B cell (primary cell): ENCODE data around the gene EGFL8. TPM values are rescaled to one million over a fixed set of nuclear protein-coding genes. Genes with fewer than 3 reads are reported as not detected.

Source experiments
- ATAC-seq: fragments of 200-7000 bp; cut with Tn5 transposase; one replicate; pipeline ENCODE4 v1.10.0; 2021; ENCODE audit warnings: low read depth, mild to moderate bottlenecking, moderate number of reproducible peaks, moderate library complexity
- CTCF ChIA-PET: fragments of 350-600 bp; sonication (Branson Sonifier 250); formaldehyde crosslinking; loops from one replicate; lab custom pipeline; 2021; ENCODE audit warnings: antibody characterized with exemption, inconsistent platforms; lab: Charles Lee
- POLR2A ChIA-PET: fragments of 350-600 bp; sonication (Branson Sonifier 250); formaldehyde crosslinking; loops from one replicate; lab custom pipeline; 2021; ENCODE audit warnings: antibody characterized with exemption; lab: Charles Lee
- DNase-seq: peaks from one replicate; pipeline ENCODE4 v3.0.0; 2013
- H2AFZ ChIP-seq: 2 replicates; pipeline ENCODE4 v1.6.1; 2012; ENCODE audit warnings: mild to moderate bottlenecking, low read depth, low read length; ENCODE audit not compliant: insufficient read depth, poor library complexity, severe bottlenecking
- H3K27ac ChIP-seq, 2 donors: 1 replicate in 1 of 2; 2 replicates in 1 of 2; pipeline ENCODE4 v1.5.1; 2012 to 2013; ENCODE audit warnings: low read length in 2 of 2, mild to moderate bottlenecking in 2 of 2, moderate library complexity in 1 of 2
- H3K27me3 ChIP-seq, 4 experiments: fragments of 200-600 bp in 1 of 4; sonication (generic) in 1 of 4; replicated peaks in 1 of 4; 1 replicate in 2 of 4; 2 replicates in 2 of 4; pipeline versions ENCODE4 v1.6.1 to v1.7.0; 2013 to 2016; ENCODE audit warnings: low read length in 3 of 4, mild to moderate bottlenecking in 2 of 4, mixed read lengths in 1 of 4, moderate library complexity in 1 of 4; ENCODE audit not compliant: insufficient read depth in 4 of 4, control insufficient read depth in 3 of 4; ENCODE audit errors: control extremely low read depth in 1 of 4
- H3K36me3 ChIP-seq, 2 experiments: replicated peaks in 1 of 2; 1 replicate in 1 of 2; 2 replicates in 1 of 2; pipeline versions ENCODE4 v1.6.1 to v1.7.1; 2013; ENCODE audit warnings: low read length in 1 of 2; ENCODE audit not compliant: insufficient read depth in 2 of 2, control insufficient read depth in 1 of 2; ENCODE audit errors: control extremely low read depth in 1 of 2, extremely low read depth in 1 of 2
- H3K4me1 ChIP-seq, 2 donors: fragments of 200-600 bp in 1 of 2; sonication (generic) in 1 of 2; 1 replicate in 1 of 2; 2 replicates in 1 of 2; pipeline versions ENCODE4 v1.5.1 to v1.6.1; 2013 to 2017; ENCODE audit warnings: low read length in 2 of 2; ENCODE audit not compliant: control insufficient read depth in 2 of 2, insufficient read depth in 2 of 2
- H3K4me2 ChIP-seq: replicated peaks from 2 replicates; pipeline ENCODE3; 2012; ENCODE audit warnings: mild to moderate bottlenecking, low read depth, low read length; ENCODE audit not compliant: poor library complexity, severe bottlenecking
- H3K4me3 ChIP-seq, 5 experiments: fragments of 200-600 bp in 1 of 5; sonication (generic) in 1 of 5; 1 replicate in 3 of 5; 2 replicates in 2 of 5; pipeline versions ENCODE4 v1.5.1 to v1.7.0; 2011 to 2016; ENCODE audit warnings: low read length in 4 of 5, mild to moderate bottlenecking in 4 of 5, low read depth in 2 of 5, control low read depth in 1 of 5, moderate library complexity in 1 of 5; ENCODE audit not compliant: insufficient read depth in 1 of 5; ENCODE audit errors: control extremely low read depth in 1 of 5, extremely low read depth in 1 of 5
- H3K79me2 ChIP-seq: fragments of 200-600 bp; sonication (generic); one replicate; pipeline ENCODE4 v1.6.0; 2016; ENCODE audit warnings: low read length; ENCODE audit not compliant: control insufficient read depth, insufficient read depth
- H3K9ac ChIP-seq: fragments of 200-600 bp; sonication (generic); 2 replicates; pipeline ENCODE4 v1.6.1; 2017; ENCODE audit warnings: mild to moderate bottlenecking, low read length, moderate library complexity
- H3K9me3 ChIP-seq, 3 donors: one replicate each; pipeline versions ENCODE4 v1.6.1 to v1.7.1; 2013; ENCODE audit warnings: low read length in 2 of 3; ENCODE audit not compliant: control insufficient read depth in 2 of 3, insufficient read depth in 1 of 3; ENCODE audit errors: control extremely low read depth in 1 of 3
- H4K20me1 ChIP-seq: 2 replicates; pipeline ENCODE4 v1.6.0; 2012; ENCODE audit warnings: mild to moderate bottlenecking, low read length; ENCODE audit not compliant: insufficient read depth, control insufficient read depth, poor library complexity, severe bottlenecking
- H3K27ac Mint-ChIP-seq: one replicate; pipeline ENCODE4 v1.8.0; 2021; ENCODE audit warnings: mixed read lengths
- H3K27me3 Mint-ChIP-seq: one replicate; pipeline ENCODE4 v1.8.0; 2021; ENCODE audit warnings: mixed read lengths
- H3K4me1 Mint-ChIP-seq: one replicate; pipeline ENCODE4 v1.8.0; 2021; ENCODE audit warnings: mixed read lengths
- H3K4me3 Mint-ChIP-seq: one replicate; pipeline ENCODE4 v1.8.0; 2021; ENCODE audit warnings: mixed read lengths
- H3K9me3 Mint-ChIP-seq: one replicate; pipeline ENCODE4 v1.8.0; 2022; ENCODE audit warnings: mixed read lengths; ENCODE audit not compliant: insufficient read depth
- CTCF ChIP-seq: fragments of 200-600 bp; IDR thresholded peaks from one replicate; pipeline ENCODE4 v1.8.0; 2022; ENCODE audit warnings: antibody characterized with exemption, mild to moderate bottlenecking
- EZH2 ChIP-seq: IDR thresholded peaks from 2 replicates; pipeline ENCODE4 v1.6.1; 2012; ENCODE audit warnings: borderline replicate concordance, low read depth, mild to moderate bottlenecking, moderate library complexity, low read length; ENCODE audit not compliant: insufficient read depth, poor library complexity, severe bottlenecking
- WGBS: methylation state at CpG from one replicate; pipeline ENCODE4 v1.1.5; 2013; ENCODE audit warnings: missing lambda C conversion rate; ENCODE audit not compliant: insufficient coverage; 5-methylcytosine and 5-hydroxymethylcytosine counted together
- intact Hi-C: fragments of 100-400 bp; cut with micrococcal nuclease; formaldehyde crosslinking; loops from one replicate; pipeline ENCODE4 v1.10.0; 2022
- polyA plus RNA-seq: library from polyadenylated mRNA; depleted of rRNA; stranded (reverse); fragments of >200 nt; gene quantifications from 2 replicates; pipeline ENCODE4 v1.2.3, GENCODE V29; 2012
- total RNA-seq, 2 donors: library from RNA; stranded (reverse); fragments of 120-200 nt in 1 of 2; gene quantifications; 1 replicate in 1 of 2; 2 replicates in 1 of 2; pipeline versions ENCODE4 v1.2.3 to v1.2.4, GENCODE V29; 2013 to 2022

Gene EGFL8
- total and polyA plus RNA-seq, 2 donors (not counting 1 experiment from before 2014, with no cell fraction given), result 0.91 to 3.9 TPM

GRCh38 chr6:32170294-32170693, 5.9 kb downstream of the EGFL8 start:
- intact Hi-C loops, result no loop called here

GRCh38 chr6:32171234-32171633, 6.8 kb downstream of the EGFL8 start:
- H3K4me2 ChIP-seq, result no peak overlapping the region
- no peaks in the 10 kb centered on the region for H3K9me3 ChIP-seq
- H3K36me3 ChIP-seq, result peaks cover 7 to 23% of the 10 kb centered on the region in 2 experiments
- H4K20me1 ChIP-seq, result no peaks in the 10 kb centered on the region
- no peak overlapping the region for H3K9ac ChIP-seq
- H3K4me3 Mint-ChIP-seq, result no peak overlapping the region
- no peak for ATAC-seq
- H3K27me3 Mint-ChIP-seq, result no peaks in the 10 kb centered on the region
- H3K27ac ChIP-seq, result no peak overlapping the region
- H3K9me3 Mint-ChIP-seq, result no peaks in the 10 kb centered on the region
- peaks cover 12% of the 10 kb centered on the region for H3K79me2 ChIP-seq
- no peaks in the 10 kb centered on the region for H3K27me3 ChIP-seq
- no peak overlapping the region for H3K4me3 ChIP-seq
- peaks cover 34% of the 10 kb centered on the region for H3K4me1 Mint-ChIP-seq
- peaks cover 11 to 30% of the 10 kb centered on the region in 2 donors for H3K4me1 ChIP-seq
- intact Hi-C loops, result no loop called here
- 98% methylated on average over 6 of the region's 6 CpGs for WGBS
- DNase-seq, result no peak
- no peak overlapping the region for H3K27ac Mint-ChIP-seq
- CTCF ChIA-PET, result interaction anchor here (1.1 kb wide), 1 partner anchor 52 kb away, joined by 3 read pairs; no protein-coding TSS in a partner anchor
- TF ChIP-seq EZH2 (no peak), CTCF (no peak)
- no peak overlapping the region for H2AFZ ChIP-seq
- POLR2A ChIA-PET, result no interaction called here

More at GRCh38 chr6:32170294-32170693, 5.9 kb downstream of the EGFL8 start:
- no peaks in the 10 kb centered on the region for H3K9me3 Mint-ChIP-seq
- CTCF ChIA-PET, result interaction anchor here (1.1 kb wide), 1 partner anchor 51 kb away, joined by 3 read pairs; no protein-coding TSS in a partner anchor
- no peak overlapping the region for H3K27ac Mint-ChIP-seq
- POLR2A ChIA-PET, result no interaction called here
- Histone ChIP-seq H4K20me1 (no peaks in the 10 kb centered on the region), H3K9ac (no peak overlapping the region), H3K36me3 (peaks cover 7 to 23% of the 10 kb centered on the region in 2 experiments), H2AFZ (no peak overlapping the region), H3K9me3 (no peaks in the 10 kb centered on the region), H3K27ac (no peak overlapping the region), H3K79me2 (peaks cover 6% of the 10 kb centered on the region), H3K4me1 (peaks cover 7 to 23% of the 10 kb centered on the region in 2 donors), H3K4me2 (no peak overlapping the region), H3K4me3 (no peak overlapping the region), H3K27me3 (no peaks in the 10 kb centered on the region)
- TF ChIP-seq CTCF (no peak), EZH2 (no peak)
- 100% methylated on average over 7 of the region's 11 CpGs for WGBS
- peaks cover 26% of the 10 kb centered on the region for H3K4me1 Mint-ChIP-seq
- DNase-seq (no peak), ATAC-seq (no peak)
- no peak overlapping the region for H3K4me3 Mint-ChIP-seq
- no peaks in the 10 kb centered on the region for H3K27me3 Mint-ChIP-seq
